ENCODE measurements around the gene ACP2. TPM values are rescaled to one million over a fixed set of nuclear protein-coding genes. Genes with fewer than 3 reads are reported as not detected.

The ACP2 gene
- total and polyA plus RNA-seq, 9 of the 15 experiments (the other 6 are each of a cell fraction or from before 2014, with no cell fraction given) = 1.9 to 20.0 (median 11.6) TPM

DNA sequence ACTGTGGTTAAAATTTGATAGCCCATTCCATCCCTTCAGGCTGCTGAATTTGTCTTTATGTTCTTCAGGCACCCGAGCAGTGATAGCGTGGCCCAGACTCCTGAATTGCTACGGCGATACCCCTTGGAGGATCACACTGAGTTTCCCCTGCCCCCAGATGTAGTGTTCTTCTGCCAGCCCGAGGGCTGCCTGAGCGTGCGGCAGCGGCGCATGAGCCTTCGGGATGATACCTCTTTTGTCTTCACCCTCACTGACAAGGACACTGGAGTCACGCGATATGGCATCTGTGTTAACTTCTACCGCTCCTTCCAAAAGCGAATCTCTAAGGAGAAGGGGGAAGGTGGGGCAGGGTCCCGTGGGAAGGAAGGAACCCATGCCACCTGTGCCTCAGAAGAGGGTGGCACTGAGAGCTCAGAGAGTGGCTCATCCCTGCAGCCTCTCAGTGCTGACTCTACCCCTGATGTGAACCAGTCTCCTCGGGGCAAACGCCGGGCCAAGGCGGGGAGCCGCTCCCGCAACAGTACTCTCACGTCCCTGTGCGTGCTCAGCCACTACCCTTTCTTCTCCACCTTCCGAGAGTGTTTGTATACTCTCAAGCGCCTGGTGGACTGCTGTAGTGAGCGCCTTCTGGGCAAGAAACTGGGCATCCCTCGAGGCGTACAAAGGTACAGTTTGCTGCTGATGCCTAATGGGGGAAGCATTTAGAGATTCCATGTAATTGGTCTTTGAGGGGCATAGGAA is 26.1 kb upstream of the ACP2 start (continued):
- no peak for TF ChIP-seq MTA2 (IDR thresholded peaks at IDR 0.05; ENCODE audit: low read depth)
- TF ChIP-seq HDAC2 (IDR thresholded peaks at IDR 0.05) = no peak
- no peak for TF ChIP-seq CXXC5 (CRISPR knock-in tag; IDR thresholded peaks at IDR 0.05)
- no peak for TF ChIP-seq HDAC1 (IDR thresholded peaks at IDR 0.05)
- no peak for TF ChIP-seq MYNN (IDR thresholded peaks at IDR 0.05)
- no peak for TF ChIP-seq MYNN (CRISPR knock-in tag; IDR thresholded peaks at IDR 0.05)
- no peak for TF ChIP-seq NFYB (IDR thresholded peaks at IDR 0.05; ENCODE audit: extremely low read depth, insufficient read length)

DNA sequence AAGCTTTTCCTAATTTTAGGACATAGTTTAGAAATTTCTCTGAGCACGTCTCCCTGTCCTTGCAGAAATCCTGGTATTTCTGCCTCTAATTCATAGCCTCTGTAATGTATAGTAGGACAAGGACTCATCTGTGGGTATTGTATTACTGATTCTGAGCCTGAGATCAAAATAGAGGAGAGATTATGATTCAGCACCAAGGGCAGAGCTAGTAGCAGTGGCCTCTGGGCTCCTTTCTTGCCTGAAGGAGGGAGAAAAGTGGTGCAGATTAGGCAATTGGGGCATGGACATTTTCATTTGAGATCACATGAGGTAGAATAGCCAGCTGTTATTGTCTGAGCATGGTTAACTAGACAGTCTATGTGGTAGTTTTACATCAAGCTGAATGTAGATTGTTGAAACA is 24.1 kb upstream of the ACP2 start:
- peaks cover 49 to 54% of the 10 kb centered on the region in 2 experiments for H3K4me1 ChIP-seq (replicated peaks in 1 of 2; ENCODE audit: control insufficient read depth in 2 of 2, insufficient read depth in 2 of 2, low read length in 2 of 2)
- ChIA-PET CTCF (ENCODE audit: low intra/inter-chr PET ratio) (no interaction called here), POLR2A (interaction anchor here (0.6 to 1.3 kb wide), 5 partner anchors 8 to 290 kb away, joined by 3 to 7 read pairs (median 4); partner anchors contain the start of gene ACP2)
- intact Hi-C loops (cut with micrococcal nuclease) (no loop called here), in situ Hi-C loops (cut with MboI) (no loop called here)
- no peaks in the 10 kb centered on the region for H3K9me3 ChIP-seq (replicated peaks; ENCODE audit: control insufficient read depth, insufficient read depth, low read depth, low read length)
- peaks cover 56% of the 10 kb centered on the region for H3K79me2 ChIP-seq (ENCODE audit: control insufficient read depth, insufficient read depth, low read length)
- WGBS (ENCODE audit: insufficient coverage, low coverage, missing lambda C conversion rate) = 0% methylated on average over 1 of the region's 1 CpG
- 0 out of 4 replicates have a peak overlapping the region, but pooled peaks of 1 of the 2 experiments have one; percentile 23 for H3K9ac ChIP-seq (ENCODE audit: insufficient read depth in 1 of 2, low read depth in 2 of 2, low read length in 2 of 2)
- no peak for ATAC-seq
- FAIRE-seq = no peak
- peaks cover 29% of the 10 kb centered on the region for H4K20me1 ChIP-seq (replicated peaks; ENCODE audit: control insufficient read depth, insufficient read depth, low read length)
- no TSS peak for BruUV-seq (replicated peaks)
- H3K36me3 ChIP-seq (ENCODE audit: control insufficient read depth, insufficient read depth, low read length) = peaks cover 48% of the 10 kb centered on the region
- H3K9me1 ChIP-seq (ENCODE audit: control insufficient read depth, insufficient read depth, low read length) = peaks cover 16% of the 10 kb centered on the region
- peak overlapping the region; percentile 77; the same call in 1 of the 2 replicates for H3K4me2 ChIP-seq (ENCODE audit: insufficient read depth, low read length)
- H3K4me3 ChIP-seq = no peak overlapping the region
- no peaks in the 10 kb centered on the region for H3K27me3 ChIP-seq (ENCODE audit: control insufficient read depth in 2 of 2, insufficient read depth in 2 of 2, low read length in 2 of 2)
- no peak overlapping the region for H2AFZ ChIP-seq (ENCODE audit: low read depth, low read length)
- DNase-seq (ENCODE audit: extremely low read depth in 1 of 4, low spot score in 3 of 4) = peak in 1 of 4 experiments; percentile 32
- H3K27ac ChIP-seq (ENCODE audit: extremely low read depth, low read depth, low read length) = no peak overlapping the region
- TF ChIP-seq PML (IDR thresholded peaks at IDR 0.05; ENCODE audit: low read length) = no peak
- TF ChIP-seq NCOR1 (IDR thresholded peaks at IDR 0.05) = no peak
- no peak for TF ChIP-seq MAFG (tag; conservative IDR thresholded peaks at IDR 0.05)
- no peak for TF ChIP-seq MNT (conservative IDR thresholded peaks at IDR 0.05)
- TF ChIP-seq HDAC8 (tag; IDR thresholded peaks at IDR 0.05) = no peak
- no peak for TF ChIP-seq ZBTB49 (CRISPR knock-in tag; IDR thresholded peaks at IDR 0.05; ENCODE audit: borderline replicate concordance)
- peak; percentile 90 for TF ChIP-seq EHMT2 (IDR thresholded peaks at IDR 0.05)
- TF ChIP-seq GTF2A2 (tag; IDR thresholded peaks at IDR 0.05) = no peak
- TF ChIP-seq EP300 (IDR thresholded peaks at IDR 0.05; ENCODE audit: low read length) = no peak
- no peak for TF ChIP-seq ZC3H8 (IDR thresholded peaks at IDR 0.05)
- 0 out of 2 replicates have a peak, but pooled peaks have one; percentile 8 for TF ChIP-seq HMBOX1 (IDR thresholded peaks at IDR 0.05)
- no peak for TF ChIP-seq HDAC1 (IDR thresholded peaks at IDR 0.05)
- TF ChIP-seq MIER1 (IDR thresholded peaks at IDR 0.05; ENCODE audit: low read depth) = peak; percentile 84

All from K562 (cell line).